Parathyroid adenoma (tissue), 2 donors: ENCODE results near the gene TEX22.

Experiments
- H2AFZ ChIP-seq: fragments of 300-600 bp; sonication (generic); one replicate; pipeline ENCODE4 v1.7.0; 2017; ENCODE audit warnings: antibody characterized with exemption, mild to moderate bottlenecking
- H3K27ac ChIP-seq: fragments of 300-600 bp; sonication (generic); one replicate; pipeline ENCODE4 v1.7.0; 2017
- H3K27me3 ChIP-seq: fragments of 300-600 bp; sonication (generic); one replicate; pipeline ENCODE4 v1.7.0; 2017; ENCODE audit warnings: low read length; ENCODE audit not compliant: control insufficient read depth, insufficient read depth
- H3K36me3 ChIP-seq: fragments of 300-600 bp; sonication (generic); one replicate; pipeline ENCODE4 v1.7.0; 2017; ENCODE audit warnings: low read length; ENCODE audit not compliant: control insufficient read depth, insufficient read depth
- H3K4me1 ChIP-seq: fragments of 300-600 bp; sonication (generic); one replicate; pipeline ENCODE4 v1.7.0; 2017; ENCODE audit warnings: control low read depth
- H3K4me2 ChIP-seq: fragments of 300-600 bp; sonication (generic); one replicate; pipeline ENCODE4 v1.7.0; 2017; ENCODE audit warnings: low read length
- H3K4me3 ChIP-seq: fragments of 300-600 bp; sonication (generic); one replicate; pipeline ENCODE4 v1.7.0; 2017; ENCODE audit warnings: low read depth, low read length
- H3K79me2 ChIP-seq: fragments of 300-600 bp; sonication (generic); one replicate; pipeline ENCODE4 v1.7.0; 2017; ENCODE audit warnings: control low read depth
- H3K9ac ChIP-seq: fragments of 300-600 bp; sonication (generic); one replicate; pipeline ENCODE4 v1.7.0; 2017; ENCODE audit warnings: mild to moderate bottlenecking
- H3K9me3 ChIP-seq: fragments of 300-600 bp; sonication (generic); one replicate; pipeline ENCODE4 v1.7.0; 2017; ENCODE audit warnings: low read length; ENCODE audit not compliant: control insufficient read depth
- TF ChIP-seq, protein P1 (sequence below): fragments of 300-600 bp; sonication (generic); IDR thresholded peaks from one replicate; pipeline ENCODE4 v1.7.0; 2017; ENCODE audit warnings: antibody characterized with exemption, mild to moderate bottlenecking
- donor health status: primary hyperparathyroidism.

TEX22 gene

DNA sequence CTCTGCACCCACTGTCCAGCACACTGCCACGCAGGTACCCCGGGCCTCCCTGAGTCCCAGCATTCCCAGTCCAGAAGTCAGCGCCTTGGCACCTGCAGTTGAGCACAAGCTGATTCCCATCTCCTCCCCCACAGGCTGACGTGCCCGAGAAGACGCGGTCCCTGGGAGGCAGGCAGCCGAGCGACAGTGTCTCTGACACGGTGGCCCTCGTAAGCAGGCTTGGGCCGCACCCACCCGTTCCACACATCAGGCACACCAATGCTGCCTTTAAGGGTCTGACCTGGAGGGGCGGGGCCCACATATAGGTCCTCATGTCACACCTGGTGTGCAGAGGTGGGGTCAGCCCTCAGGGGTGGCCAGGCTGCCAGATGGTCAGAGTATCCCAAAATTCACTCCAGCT is 18.4 kb upstream of the TEX22 start:
- Histone ChIP-seq H3K79me2 (peaks cover 2% of the 10 kb centered on the region), H3K36me3 (no peaks in the 10 kb centered on the region), H3K27ac (no peak overlapping the region), H3K4me3 (no peak overlapping the region), H3K4me2 (no peak overlapping the region), H3K9me3 (no peaks in the 10 kb centered on the region), H3K9ac (no peak overlapping the region), H2AFZ (no peak overlapping the region), H3K27me3 (no peaks in the 10 kb centered on the region), H3K4me1 (no peaks in the 10 kb centered on the region)
- TF ChIP-seq, protein P1, sequence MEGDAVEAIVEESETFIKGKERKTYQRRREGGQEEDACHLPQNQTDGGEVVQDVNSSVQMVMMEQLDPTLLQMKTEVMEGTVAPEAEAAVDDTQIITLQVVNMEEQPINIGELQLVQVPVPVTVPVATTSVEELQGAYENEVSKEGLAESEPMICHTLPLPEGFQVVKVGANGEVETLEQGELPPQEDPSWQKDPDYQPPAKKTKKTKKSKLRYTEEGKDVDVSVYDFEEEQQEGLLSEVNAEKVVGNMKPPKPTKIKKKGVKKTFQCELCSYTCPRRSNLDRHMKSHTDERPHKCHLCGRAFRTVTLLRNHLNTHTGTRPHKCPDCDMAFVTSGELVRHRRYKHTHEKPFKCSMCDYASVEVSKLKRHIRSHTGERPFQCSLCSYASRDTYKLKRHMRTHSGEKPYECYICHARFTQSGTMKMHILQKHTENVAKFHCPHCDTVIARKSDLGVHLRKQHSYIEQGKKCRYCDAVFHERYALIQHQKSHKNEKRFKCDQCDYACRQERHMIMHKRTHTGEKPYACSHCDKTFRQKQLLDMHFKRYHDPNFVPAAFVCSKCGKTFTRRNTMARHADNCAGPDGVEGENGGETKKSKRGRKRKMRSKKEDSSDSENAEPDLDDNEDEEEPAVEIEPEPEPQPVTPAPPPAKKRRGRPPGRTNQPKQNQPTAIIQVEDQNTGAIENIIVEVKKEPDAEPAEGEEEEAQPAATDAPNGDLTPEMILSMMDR = no peak

DNA sequence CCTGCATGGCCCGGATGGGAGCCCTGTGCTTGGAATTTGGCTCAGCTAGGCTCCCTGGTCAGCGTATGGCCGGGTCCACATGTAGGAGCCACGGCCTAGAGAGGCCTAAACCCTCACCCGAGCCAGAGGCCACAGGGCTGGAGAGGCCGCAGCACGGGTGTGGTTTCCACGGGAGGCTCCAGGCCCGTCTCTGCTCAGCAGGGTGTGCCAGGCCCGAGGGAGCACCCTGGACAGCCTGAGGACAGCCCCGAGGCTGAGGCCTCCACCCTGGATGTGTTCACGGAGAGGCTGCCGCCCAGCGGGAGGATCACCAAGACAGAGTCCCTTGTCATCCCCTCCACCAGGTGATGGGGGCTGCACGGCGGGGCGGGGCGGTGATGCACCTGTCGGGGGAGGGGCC is 17.6 kb upstream of the TEX22 start:
- Histone ChIP-seq H3K4me1 (no peaks in the 10 kb centered on the region), H3K9me3 (no peaks in the 10 kb centered on the region), H3K79me2 (peaks cover 2% of the 10 kb centered on the region), H3K4me3 (no peak overlapping the region), H3K9ac (no peak overlapping the region), H3K4me2 (no peak overlapping the region), H3K27ac (no peak overlapping the region), H3K27me3 (no peaks in the 10 kb centered on the region), H3K36me3 (no peaks in the 10 kb centered on the region), H2AFZ (no peak overlapping the region)
- TF ChIP-seq, protein P1 = no peak

DNA sequence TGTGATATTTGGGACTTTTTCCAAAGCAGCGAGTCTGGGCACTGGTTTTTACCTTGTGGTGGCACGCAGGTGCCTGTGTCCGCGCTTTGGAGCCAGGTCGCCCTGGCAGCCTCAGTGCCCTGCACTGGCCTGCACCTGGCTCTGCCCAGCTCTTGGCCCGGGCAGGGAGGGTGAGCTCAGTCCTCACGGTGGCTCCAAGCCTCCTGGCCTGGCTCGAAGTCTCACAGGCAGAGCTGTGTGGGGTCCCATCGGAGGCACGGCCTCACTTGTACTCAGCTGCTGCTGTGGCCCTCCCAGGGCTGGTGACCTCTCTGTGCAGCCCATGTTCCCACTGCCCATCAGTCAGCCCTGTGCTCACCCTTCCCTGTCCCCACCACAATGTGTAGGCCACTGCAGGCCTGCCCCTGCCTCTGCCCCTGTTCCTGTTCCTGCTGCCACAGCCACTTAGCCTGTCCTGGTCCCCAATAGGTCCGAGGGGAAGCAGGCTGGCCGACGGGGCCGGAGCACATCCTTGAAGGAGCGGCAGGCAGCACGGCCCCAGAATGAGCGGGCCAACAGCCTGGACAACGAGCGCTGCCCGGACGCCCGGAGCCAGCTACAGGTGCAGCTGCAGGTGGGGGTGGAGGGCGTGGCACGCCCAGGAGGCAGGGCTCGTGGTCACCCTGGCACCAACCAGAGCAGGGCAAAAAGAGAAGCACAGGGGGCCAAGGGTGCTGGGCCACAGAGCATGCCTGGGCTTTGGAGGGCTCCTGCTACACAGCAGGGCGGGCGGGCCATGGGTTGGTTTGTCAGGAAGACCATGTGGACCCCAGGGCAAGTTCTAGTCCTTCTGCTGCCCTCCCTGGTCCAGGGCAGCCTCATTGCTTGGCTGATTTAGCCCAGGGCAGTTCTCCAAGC is 16.6 kb upstream of the TEX22 start:
- Histone ChIP-seq H2AFZ (no peak overlapping the region), H3K79me2 (peaks cover 2% of the 10 kb centered on the region), H3K27ac (no peak overlapping the region), H3K4me1 (no peaks in the 10 kb centered on the region), H3K9ac (no peak overlapping the region), H3K4me3 (no peak overlapping the region), H3K27me3 (no peaks in the 10 kb centered on the region), H3K4me2 (no peak overlapping the region), H3K36me3 (no peaks in the 10 kb centered on the region), H3K9me3 (no peaks in the 10 kb centered on the region)
- TF ChIP-seq, protein P1 = no peak

DNA sequence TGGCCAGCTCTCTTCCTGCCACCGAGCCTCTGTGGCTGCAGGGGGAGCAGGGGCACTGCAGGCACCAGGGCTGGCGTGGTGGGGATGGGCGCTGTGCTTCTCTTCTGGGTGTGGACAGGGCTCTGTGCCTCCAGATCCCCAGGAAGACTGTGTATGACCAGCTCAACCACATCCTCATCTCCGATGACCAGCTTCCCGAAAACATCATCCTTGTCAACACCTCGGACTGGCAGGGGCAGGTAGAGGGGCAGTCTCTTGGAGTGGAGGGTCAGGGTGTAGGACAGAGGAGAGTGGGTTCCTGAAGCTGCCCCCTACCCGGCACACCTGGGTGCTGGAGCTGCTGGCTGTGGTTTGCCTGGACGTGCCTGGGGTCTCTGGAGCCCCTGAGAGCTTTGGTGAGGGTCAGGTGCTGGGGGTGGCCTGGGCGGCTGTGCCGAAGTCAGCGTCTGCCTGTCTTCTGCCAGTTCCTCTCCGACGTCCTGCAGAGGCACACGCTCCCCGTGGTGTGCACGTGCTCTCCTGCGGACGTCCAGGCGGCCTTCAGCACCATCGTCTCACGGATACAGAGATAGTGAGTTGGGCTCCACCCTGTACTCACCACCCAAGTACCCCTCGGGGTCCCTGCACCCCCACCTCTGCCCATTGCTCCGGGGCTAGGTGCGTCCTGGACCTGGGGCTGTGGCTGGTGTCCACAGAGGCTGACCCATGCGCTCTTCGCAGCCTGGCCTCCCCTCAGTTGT is 15.8 kb upstream of the TEX22 start:
- no peaks in the 10 kb centered on the region for H3K36me3 ChIP-seq
- no peak overlapping the region for H3K4me3 ChIP-seq
- H2AFZ ChIP-seq = no peak overlapping the region
- H3K4me1 ChIP-seq = no peaks in the 10 kb centered on the region
- H3K27ac ChIP-seq = no peak overlapping the region
- H3K9me3 ChIP-seq = no peaks in the 10 kb centered on the region
- no peak overlapping the region for H3K9ac ChIP-seq
- peaks cover 2% of the 10 kb centered on the region for H3K79me2 ChIP-seq
- TF ChIP-seq, protein P1 = no peak
- H3K4me2 ChIP-seq = no peak overlapping the region
- no peaks in the 10 kb centered on the region for H3K27me3 ChIP-seq
